HG03378 (cell line): ENCODE results near the gene CSNK1D.

Experiments
- ATAC-seq: cut with Tn5 transposase; IDR thresholded peaks from one replicate; pipeline ENCODE4 v1.9.1; 2021; ENCODE audit warnings: mild to moderate bottlenecking, moderate library complexity; ENCODE audit not compliant: unreplicated experiment

The CSNK1D gene

DNA sequence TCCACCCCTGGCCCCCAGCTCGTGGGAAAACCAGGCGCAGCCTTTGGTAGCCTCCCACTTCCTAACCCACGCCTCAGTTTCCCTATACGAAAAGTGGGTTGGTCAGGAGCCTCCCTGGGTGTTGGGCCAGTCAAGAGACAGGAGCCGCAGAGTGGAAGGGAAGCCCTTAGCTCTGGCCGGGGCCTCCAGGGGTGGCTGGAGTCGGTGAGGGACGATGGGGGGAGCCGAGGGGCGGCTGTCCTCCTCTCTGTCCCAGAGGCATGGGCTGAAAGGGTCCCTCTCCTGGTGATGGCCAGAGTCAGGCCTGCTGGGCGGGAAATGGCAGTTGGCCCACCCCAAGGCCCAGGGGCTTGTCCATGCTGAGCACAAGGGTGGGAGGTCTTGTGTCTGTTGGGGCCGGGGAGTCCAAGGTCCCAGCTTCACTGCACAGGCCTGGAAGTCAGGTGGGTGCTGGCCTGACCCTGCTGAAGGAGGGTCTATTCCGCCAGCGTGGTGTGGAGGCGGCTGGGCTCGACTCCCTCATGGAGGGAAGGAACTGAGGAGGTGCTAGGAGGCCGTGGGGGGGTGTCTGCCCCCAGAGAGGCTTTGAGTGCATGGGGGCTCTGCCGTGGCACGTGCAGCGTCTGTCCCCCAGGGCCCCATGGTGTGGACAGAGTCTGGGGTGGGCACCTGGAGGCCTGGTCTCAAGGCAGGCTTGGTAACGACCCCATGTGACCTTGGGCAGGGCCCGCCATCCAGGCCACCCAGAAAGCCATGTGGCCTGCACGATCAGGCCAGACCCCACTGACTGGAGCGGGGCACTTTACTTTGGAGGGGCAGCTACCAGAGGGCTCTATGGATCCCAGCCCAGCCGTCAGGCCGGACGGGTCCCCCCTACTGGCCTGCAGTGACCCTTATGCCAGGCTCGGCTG lies 43.5 kb downstream of the CSNK1D start:
- no peak for ATAC-seq

DNA sequence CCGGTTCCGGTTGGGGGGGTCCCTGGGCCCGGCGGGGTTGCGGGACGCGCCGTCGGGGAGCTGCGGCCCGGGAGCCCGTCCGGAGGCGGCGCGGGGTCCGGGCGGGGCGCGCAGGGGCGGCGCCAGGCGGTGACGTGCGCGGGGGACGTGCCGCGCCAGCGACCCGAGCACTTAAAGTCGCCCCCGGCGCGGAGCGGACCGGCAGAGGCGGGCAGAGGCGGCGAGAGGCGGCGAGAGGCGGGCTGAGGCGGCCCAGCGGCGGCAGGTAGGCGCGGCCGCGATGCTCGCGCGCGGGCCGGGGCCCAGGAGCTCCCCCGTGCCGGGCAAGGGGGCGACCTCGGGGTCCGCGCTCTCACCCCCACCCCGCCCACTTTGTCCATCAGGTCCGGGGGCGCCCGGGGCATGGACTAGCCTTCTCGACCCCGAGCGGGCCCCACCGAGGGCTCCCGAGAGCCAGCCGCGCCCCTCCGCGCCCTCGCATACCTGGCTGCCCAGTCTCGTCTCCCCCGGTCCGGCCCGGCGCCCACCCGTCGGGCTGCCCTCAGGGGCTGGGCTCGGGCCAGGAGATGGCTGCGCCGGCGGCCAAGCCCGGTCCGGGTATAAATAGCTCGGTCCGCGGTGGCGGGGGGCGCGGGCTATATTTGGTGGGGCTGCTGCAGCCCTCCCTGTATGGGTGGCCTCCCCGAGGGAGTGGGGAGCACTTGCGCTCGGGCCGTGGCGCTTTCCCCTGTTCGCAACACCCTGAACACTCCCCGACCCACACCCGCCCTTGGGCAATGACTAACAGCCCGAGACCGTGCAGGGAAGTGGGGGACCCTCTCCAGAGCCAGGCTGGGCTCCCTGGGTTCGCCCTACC lies 44.4 kb downstream of the CSNK1D start, which contains the start of gene SLC16A3:
Gene SLC16A3 (plus strand): TSS at position 201 of the 856 bp plus-strand sequence. CDS start 6,967 bp downstream, outside the sequence.
- no peak for ATAC-seq

DNA sequence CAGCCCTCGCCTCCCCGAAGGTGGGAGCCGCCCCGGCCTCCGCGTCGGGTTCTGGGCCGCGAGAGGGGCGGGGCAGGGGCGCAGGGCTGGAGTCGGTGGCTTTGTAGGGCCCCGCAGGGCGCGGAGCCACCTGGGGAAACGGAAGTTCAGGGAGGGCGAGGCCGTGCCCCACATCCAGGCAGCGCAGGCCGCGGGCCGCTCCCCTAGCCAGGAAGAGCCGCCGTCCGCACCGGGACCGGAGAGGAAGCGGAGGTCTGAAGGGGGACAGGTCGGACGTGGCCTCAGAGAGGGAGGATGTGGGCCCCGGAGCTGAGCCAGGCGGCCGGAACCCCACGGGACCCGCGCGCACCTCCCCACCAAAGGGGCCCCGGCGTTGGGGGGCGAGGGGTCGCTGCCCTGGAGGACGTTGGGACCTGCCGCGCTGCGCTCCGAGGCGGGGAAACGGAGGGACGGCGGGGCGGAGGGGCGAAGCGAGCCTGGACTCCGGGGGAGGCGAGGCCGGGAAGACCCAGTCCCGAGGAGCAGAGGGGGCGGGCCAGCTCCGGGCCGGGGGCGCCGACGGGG lies 45.1 kb downstream of the CSNK1D start:
- ATAC-seq, result no peak

DNA sequence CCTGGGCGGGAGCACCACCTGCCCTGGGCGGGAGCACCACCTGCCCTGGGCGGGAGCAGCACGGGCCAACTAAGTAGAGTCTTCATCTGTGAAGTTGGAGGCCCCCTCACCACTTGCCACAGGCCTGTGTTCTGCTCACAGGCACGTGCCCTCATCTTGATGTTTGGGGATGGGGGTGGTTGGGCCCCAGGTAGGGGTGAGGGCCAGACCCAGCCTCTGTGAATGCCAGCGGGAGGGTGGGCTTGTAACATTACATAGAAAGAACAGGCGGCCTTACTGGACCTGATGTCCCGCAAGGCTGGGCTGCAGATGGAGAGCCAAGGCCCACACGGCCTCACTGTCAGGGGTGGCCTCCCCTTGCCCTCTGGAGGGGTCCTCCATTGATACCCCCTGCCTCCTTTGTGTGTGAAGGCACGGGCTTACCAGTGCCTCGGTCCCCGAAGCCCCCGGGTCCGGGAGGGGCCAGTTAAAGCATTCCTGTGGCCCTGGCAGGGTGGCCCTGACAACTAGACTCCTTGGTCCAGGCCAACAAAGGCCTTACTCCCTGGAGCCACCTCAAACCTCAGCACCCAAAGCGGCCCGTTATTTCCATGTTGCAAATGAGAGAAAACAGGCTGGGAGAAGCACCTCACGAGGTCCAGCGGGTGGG lies 45.7 kb downstream of the CSNK1D start:
- ATAC-seq, result no peak

DNA sequence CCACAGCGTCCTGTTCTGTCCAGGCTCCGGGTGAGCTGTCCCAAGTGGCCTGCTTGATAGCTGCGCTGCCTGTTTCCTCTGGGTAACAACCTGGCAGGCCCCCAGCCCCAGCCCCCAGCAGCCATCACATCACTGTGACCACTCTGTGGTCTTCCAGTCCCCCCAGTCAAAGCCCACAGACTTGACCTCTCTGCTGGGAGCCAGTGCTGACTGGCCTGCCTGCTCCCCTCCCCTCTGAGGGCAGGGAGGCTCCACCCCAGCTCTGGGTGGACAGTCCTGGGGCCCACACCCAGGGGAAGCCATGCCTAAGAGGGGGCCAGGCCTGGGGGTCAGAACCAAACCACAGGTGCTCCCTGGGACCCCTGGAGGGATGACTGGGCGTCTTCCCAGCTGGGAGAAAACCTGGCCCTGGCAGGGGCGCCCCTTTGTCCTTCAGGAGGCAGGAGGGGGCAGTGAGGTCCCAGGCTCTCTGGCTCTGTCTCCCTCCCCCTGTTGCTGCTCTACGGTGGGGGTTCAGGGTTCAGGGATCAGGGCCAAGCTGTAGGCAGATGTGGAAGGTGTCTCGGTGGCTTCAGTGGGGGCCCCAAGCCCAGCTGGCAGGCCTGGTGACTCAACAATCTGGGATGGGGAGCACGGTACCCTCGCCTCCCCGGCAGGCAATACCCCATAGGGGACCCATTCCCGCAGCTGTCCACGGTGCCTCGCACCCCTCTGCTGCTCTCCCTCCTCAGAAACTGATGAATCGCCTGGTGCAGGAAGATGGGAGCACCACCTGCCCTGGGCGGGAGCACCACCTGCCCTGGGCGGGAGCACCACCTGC lies 46.5 kb downstream of the CSNK1D start:
- no peak for ATAC-seq

DNA sequence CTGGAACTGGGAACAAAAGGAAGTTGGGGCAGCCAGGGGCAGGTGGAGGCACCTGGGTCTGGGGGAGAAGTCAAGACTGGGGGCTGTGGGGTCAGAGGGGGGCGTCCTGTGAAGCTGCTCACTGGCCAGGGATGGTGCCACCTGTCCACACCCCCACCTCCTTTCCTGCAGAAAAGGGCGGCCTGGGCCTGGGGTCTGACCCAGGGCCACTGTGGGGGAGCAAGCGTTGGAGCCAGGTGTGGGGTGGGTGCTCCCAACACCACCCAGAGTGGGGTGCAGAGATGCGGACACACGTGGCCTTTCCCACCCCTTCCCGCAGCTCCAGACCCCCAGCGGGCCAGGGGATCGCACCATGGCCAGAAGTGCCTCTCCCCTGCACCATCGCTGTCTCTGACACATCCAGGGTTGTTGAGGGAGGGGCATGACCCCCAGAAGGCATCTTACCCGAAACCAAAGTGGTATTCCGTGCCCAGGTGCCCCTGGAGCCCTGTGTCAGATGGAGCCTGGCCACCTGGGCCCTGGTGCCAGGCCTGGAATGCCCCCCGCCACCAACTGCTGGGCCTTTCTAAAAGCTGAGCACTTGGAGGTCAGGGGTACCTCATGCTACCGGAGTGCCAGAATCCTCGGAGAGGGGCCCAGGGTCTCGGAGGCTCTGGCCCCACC lies 47.2 kb downstream of the CSNK1D start:
- no peak for ATAC-seq

DNA sequence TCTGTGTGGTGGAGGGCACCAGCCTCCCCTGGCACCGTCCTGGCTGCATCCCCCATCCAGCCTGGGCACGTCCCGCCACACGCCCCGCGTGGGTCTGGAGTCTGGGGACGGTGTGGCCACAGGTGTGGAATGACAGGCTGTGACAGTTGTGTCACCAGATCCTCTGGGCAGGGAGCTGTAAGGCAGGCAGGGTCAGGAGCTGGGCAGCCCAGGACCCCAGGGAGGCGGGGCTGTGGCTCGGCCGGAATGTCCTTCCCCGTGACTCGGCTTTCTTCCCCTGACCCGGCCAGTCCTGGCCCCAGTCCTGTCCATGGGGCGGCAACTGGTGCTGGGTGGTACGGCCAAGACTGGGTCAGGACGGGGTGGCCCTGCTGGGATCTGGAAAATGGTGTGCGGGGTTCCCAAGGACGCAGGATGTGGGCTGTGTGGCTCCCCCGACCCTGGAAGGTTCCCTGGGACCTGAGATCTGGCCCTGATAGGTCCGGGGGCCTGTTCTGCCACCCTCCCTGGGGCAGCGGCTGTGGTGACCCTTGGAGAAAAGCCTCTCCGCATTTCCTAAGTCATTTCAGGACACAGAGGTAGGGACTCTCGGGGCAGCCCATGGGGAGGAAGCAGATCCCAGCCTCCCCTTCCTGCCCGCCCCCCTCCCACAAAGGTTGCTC lies 48.0 kb downstream of the CSNK1D start:
- no peak for ATAC-seq

DNA sequence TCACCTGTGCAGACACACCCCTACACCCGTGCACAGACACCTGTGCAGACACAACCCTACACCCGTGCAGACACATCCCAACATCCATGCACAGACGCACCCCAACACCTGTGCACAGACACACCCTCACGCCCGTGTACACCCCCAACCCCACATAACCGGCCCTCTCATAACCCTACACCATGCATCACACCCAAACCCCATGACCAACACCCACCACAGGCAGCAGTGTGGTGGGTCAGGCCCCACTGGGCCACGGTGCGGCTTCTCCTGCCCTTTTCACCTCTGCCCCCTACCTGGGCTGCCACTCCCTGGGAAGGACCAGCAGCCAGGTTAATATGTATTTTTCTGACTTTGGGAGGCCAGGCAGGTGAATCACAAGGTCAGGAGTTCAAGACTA lies 48.8 kb downstream of the CSNK1D start:
- no peak for ATAC-seq

DNA sequence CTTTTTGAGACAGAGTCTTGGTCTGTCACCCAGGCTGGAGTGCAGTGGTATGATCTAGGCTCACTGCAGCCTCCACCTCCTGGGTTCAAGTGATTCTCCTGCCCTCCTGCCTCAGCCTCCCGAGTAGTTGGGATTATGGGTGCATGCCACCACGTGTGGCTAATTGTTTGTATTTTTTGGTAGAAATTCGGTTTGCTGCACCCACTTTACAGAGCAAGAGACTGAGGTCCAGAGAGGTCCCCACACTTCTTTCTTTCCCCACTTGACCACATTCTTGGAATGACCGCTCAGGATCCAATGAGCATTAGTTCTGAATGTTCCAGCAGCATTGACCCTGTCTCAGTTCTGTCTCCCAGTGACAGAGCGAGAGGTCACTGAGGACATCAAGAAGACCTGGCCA lies 50.0 kb downstream of the CSNK1D start:
- ATAC-seq, result no peak

DNA sequence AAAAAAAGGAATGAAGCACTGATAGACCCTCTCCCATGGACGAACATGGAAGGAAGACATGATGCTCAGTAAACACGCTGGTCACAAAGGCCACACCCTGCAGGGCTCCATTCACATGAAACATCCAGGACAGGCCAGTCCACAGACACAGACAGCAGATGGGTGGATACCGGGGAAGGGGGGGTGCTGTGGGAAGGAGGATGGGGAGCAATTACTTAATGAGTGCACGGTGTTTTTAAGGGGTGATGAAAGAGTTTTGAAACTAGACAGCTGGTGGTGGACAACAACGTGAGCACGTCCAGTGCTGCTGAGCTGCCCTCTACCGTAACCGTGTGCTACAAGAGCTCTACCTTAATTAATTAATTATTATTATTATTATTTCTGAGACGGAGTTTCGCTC lies 50.7 kb downstream of the CSNK1D start:
- no peak for ATAC-seq

DNA sequence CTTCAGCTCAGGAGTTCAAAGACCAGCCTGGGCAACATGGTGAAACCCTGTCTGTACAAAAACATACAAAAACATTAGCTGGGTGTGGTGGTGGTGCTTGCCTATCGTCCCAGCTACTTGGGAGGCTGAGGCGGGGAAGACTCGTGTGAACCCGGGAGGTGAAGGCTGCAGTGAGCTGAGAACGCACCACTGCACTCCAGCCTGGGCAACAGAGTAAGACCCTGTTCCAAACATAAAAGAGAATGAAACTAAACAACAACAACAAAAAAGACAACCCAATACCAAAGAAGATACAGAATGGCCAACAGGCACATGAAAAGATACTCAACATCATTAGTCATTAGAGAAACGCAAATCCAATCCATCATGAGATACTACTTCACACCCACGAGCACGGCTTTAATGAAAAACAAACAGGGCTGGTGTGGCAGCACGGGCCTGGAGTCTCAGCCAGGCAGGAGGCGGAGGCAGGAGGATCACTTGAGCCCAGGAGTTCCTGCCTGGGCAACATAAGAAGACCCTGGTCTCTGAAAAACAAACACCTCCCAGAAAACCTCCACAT lies 52.1 kb downstream of the CSNK1D start:
- ATAC-seq, result no peak

DNA sequence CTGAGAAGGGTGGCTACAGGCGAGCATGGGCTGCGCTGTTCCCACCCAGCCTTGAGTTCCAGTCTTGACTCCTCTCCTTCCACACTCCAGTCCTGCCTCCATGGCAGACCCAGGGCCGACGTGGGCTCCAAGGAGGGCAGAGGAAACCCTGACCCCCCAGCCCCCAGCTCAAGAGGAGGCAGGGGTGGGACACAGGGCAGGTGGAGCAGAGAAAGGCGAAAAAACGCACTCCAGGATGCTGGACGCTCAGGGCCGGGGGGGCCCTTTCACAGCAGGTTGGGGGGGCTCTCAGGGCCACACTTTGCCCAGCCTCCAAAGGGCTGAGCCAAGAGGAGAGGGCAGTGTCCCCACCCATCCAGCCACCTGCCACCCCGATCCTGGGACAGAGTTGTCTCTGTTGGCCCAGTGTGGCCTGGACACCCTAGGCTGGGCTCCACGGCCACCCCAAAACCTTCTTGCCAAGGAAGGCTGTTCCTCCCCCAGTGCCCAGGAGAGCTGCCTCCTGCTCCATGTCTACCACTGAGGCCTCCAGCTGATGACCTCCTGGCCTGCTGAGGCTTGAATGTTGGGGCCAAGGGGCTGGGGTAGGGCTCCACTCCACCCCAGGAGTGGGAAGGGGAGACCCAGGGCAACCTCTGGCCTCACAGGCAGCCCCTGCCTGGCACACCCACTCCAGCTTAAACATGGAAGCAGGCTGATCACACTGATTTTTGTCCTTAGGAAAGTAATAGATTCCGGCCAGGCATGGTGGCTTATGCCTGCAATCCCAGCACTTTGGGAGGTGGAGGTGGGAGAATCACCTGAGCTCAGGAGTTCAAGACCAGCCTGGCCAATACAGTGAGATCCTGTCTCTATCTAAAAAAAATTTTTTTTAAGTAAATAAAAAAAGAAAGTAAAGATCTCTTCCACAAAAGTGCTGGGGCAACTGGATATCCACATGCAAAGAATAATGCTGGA lies 53.5 kb downstream of the CSNK1D start:
- ATAC-seq, result no peak

DNA sequence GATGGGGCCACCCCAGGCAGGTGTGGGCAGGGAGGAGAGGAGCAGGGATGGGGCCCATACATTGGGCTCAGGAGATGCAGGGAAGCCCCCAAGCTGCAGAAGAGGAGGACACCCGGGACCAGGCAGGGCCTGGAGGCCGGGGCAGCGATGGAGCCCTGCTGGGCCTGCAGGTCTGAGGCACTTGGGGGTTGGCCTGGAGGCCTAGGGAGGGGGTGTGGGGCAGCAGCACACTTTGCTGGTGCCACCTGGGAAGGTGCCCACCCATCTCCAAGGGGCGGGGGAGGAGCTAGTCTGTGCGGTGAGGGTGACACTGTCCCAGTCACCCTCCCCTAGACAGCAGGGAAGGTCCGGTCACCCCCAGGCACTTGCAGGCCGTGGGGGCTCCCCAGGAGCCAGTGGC lies 54.4 kb downstream of the CSNK1D start:
- ATAC-seq, result no peak

DNA sequence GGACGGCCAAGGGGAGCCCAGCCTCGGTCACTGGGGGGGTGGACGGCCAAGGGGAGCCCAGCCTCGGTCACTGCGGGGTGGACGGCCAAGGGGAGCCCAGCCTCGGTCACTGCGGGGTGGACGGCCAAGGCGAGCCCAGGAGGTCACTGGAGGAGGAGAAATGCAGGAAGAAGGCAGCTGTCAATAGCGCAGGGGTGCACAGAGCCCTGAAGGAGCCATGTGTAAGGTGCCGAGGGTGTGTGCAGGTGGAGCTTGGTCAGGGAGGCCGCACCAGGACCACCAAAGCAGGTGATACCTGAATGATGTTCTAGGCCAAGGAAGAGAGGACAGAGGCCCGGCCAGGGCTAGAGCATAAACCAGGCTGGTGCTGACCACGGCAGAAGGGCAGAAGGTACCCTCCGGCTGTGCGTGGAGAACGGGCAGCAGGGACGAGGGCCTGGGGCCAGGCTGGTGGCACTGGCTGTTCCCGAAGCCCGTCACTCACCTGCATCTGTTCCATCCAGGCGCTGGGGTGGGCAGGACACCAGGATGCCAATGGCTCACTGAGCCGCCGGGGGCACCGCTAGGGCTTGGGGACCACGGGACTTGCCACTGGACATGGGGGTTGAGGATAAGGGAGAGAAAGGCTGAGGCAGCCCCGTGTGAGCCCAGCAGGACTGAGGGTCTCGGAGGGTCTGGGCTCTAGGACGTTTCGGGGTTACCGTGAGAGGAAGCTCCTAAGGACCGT lies 55.0 kb downstream of the CSNK1D start:
- no peak for ATAC-seq

DNA sequence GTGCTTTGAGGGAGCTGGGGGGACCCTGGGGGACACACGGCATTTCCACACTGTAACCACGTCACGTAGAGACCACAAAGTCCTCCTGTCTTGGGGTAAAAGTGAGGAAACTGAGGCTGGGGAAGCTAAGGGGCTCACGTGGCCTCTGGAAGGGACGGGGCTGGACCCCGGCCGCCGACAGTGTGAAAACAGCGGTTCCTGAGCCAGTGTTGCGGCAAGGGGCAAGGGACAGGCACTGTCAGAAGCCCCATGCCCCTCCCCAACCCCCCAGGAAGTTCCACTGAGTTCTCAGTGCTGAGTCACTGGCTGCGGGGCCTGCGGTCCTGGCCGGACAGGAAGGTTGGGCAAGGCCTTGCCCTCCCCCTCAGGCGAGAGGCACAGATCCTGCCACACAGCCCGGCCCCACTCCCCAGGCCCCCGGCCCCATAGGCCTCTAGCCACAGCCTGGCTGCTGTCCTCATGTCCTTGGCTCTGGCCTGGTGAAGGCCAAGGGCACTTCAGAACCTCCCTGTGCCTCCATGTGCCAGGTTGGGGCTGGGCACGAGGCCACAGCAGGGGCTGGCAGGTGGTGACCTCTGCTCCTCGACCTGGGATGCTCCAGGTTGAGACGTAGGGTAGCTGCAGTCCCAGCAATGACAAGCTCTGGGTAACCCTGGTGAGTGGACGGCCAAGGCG lies 55.8 kb downstream of the CSNK1D start:
- no peak for ATAC-seq

DNA sequence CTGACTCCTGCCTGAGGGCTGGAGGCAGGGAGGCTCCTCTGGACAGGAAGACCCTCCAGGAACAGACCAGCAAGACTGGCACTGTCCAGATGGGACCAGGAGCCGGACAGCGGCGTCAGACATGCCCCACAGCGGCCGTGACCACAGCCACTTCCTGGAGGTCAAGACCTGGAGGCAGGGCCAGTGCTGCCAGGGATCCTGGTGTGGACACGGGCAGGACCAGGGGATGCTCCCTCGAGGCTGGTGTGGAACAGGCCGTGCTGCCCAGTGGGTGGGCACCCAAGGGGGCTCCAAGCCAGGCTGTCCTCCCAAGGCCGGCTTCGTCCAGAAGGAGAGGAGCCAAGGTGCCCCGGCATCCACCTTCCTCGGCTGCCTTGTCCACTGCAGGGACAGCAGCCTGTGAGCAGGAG lies 56.4 kb downstream of the CSNK1D start:
- ATAC-seq, result no peak
